HG03571 (cell line): ENCODE measurements around the gene IFT22.
"Not testable (repeated sequence)": the region's sequence is repeated elsewhere in the genome, so short reads cannot be mapped to it uniquely, and the experiment has no call there.

Experiments
- ATAC-seq: cut with Tn5 transposase; IDR thresholded peaks from one replicate; pipeline ENCODE4 v1.9.1; 2021; ENCODE audit not compliant: unreplicated experiment

The IFT22 gene

GRCh38 chr7:101278461-101279292 is 42.9 kb downstream of the IFT22 start:
- ATAC-seq: no peak

- no peak for ATAC-seq
Measured at GRCh38 chr7:101277155-101277554, 44.5 kb downstream of the IFT22 start.

GRCh38 chr7:101273206-101273605 is 48.4 kb downstream of the IFT22 start:
- ATAC-seq: no peak

- no peak for ATAC-seq
Measured at GRCh38 chr7:101271021-101271420, 50.6 kb downstream of the IFT22 start.

- no peak for ATAC-seq
Measured at GRCh38 chr7:101269664-101270063, 51.9 kb downstream of the IFT22 start.

- no peak for ATAC-seq
Measured at GRCh38 chr7:101265622-101266516, 55.7 kb downstream of the IFT22 start.

- not testable (repeated sequence) for ATAC-seq
Measured at GRCh38 chr7:101264102-101264706, 57.4 kb downstream of the IFT22 start.
